Epithelial cell of esophagus (primary cell): Measurements from ENCODE around the gene NPAP1.
"Not testable (repeated sequence)": the region's sequence is repeated elsewhere in the genome, so short reads cannot be mapped to it uniquely, and the experiment has no call there.

ENCODE experiments used
- DNase-seq: peaks from one replicate; pipeline ENCODE4 v3.0.0; 2010; ENCODE audit warnings: low read depth
- H3K4me3 ChIP-seq: 2 replicates; pipeline ENCODE4 v1.5.1; 2011; ENCODE audit warnings: mild to moderate bottlenecking, low read length, control low read depth
- TF ChIP-seq, protein P1 (sequence below): IDR thresholded peaks from 2 replicates; pipeline ENCODE4 v1.5.1; 2011; ENCODE audit warnings: low read depth, mild to moderate bottlenecking, low read length, control low read depth, inconsistent platforms; ENCODE audit not compliant: insufficient read depth; ENCODE audit errors: missing control alignments

The NPAP1 gene

DNA sequence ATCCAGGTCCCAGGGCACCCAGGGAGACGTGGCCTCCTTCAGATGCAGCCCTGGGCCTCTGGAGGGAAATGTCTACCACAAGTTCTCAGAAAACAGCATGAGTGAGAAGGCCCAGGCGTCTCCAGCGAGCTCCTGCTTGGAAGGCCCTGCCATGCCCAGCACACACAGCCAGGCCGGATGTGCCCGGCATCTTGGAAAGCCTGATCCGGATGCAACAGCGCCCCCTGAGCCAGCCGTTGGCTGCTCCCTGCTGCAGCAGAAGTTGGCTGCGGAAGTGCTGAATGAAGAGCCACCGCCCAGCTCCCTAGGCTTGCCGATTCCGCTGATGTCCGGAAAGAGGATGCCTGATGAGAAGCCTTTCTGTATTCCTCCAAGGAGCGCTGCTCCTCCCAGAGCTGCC is 856 bp downstream of the NPAP1 start:
- no peak for DNase-seq
- no peak overlapping the region for H3K4me3 ChIP-seq
- TF ChIP-seq, protein P1, sequence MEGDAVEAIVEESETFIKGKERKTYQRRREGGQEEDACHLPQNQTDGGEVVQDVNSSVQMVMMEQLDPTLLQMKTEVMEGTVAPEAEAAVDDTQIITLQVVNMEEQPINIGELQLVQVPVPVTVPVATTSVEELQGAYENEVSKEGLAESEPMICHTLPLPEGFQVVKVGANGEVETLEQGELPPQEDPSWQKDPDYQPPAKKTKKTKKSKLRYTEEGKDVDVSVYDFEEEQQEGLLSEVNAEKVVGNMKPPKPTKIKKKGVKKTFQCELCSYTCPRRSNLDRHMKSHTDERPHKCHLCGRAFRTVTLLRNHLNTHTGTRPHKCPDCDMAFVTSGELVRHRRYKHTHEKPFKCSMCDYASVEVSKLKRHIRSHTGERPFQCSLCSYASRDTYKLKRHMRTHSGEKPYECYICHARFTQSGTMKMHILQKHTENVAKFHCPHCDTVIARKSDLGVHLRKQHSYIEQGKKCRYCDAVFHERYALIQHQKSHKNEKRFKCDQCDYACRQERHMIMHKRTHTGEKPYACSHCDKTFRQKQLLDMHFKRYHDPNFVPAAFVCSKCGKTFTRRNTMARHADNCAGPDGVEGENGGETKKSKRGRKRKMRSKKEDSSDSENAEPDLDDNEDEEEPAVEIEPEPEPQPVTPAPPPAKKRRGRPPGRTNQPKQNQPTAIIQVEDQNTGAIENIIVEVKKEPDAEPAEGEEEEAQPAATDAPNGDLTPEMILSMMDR, result no peak

DNA sequence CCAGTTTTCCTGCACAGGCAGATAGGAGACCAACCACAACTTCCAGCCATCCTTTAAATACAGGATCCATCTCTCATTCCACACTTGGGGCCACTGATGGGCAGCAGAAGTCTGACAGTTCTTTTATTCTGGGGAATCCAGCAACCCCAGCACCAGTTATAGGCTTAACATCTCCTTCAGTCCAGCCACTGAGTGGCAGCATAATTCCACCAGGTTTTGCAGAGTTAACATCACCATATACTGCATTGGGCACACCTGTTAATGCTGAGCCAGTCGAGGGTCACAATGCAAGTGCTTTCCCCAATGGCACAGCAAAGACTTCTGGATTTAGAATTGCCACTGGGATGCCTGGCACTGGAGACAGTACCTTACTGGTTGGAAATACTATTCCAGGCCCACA is 2.9 kb downstream of the NPAP1 start:
- peak; percentile 46 for DNase-seq
- TF ChIP-seq, protein P1, result peak; percentile 43

DNA sequence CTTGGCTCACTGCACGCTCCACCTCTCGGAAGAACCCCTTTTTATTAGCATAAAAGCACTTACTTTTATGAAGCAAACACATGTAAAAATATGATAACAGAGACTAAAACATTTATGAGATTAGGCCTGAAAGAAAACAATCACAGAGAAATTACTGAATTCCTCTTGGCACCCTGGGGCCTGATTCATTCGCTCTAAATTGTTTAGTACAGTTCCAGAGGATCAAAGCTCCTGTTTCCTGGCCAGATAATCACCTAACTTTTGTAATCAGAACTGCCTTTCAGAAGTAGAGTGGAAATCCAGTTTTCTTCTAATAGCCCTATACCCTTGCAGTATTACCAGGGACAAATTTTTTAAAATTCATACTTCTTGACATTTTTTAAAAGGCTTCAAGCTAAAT is 6.4 kb downstream of the NPAP1 start:
- H3K4me3 ChIP-seq, result no peak overlapping the region
- DNase-seq, result no peak
- TF ChIP-seq, protein P1, result no peak

More for the DNA sequence above, 2.9 kb downstream of the NPAP1 start:
- H3K4me3 ChIP-seq, result no peak overlapping the region

DNA sequence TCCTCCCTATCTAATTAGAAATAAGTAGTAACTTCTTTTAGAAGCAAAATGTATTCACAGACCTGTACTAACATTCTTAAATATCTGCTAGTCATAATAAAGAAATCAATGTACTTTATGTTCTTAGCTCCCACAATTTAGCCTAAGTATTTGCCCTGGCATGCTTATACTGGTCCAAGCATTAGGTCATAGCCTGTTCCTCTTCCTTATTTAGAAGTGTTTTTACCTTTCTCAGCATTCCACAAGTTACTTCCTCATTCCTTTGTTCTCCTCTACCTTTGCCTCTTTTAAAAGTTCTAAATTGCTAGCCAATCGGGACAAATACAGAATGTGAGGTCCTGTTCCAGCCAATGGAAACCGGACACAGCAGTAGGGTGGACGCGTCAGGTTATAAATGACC is 7.3 kb downstream of the NPAP1 start:
- DNase-seq, result peak; percentile 52
- not testable (repeated sequence) for H3K4me3 ChIP-seq

DNA sequence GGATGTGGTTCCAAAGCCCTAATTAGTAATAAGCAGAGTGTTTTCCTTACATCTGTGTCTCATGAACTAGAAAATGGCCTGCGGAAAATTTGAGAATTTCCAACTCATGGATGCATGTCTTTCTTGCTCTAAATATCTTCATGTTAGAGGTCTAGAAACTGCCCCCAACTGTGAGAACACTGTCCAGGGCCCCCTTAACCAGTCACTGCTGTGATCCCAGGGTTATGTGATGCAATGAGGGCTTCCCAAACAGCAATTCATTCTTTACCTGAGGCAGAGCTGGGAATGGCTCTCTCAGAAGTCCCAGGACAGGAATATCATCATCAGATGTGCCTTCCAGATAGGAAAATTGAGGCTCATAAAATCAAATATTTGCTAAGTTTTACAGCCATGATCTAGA is 8.2 kb downstream of the NPAP1 start:
- no peak overlapping the region for H3K4me3 ChIP-seq
- no peak for DNase-seq
- TF ChIP-seq, protein P1, result no peak

DNA sequence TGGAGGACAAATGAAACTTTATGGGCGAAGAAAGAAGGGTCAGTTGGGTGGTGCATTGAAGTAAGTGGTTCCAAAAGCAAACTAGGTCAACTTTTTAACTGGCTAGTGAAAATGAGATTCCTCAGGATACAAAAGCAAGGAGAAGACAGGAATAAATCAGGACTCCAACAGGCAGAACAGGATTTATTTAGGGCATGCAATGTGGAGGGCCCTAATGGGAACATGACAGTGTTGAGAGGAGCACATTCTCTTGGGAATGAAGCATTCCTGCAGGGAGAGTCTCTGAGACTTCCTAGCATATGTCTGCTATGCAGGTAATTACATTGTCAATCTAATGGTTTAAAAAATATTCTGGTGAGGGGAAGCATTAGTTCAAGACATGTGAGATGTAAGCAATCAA is 8.7 kb downstream of the NPAP1 start:
- no peak for DNase-seq
- TF ChIP-seq, protein P1, result no peak
- H3K4me3 ChIP-seq, result no peak overlapping the region

DNA sequence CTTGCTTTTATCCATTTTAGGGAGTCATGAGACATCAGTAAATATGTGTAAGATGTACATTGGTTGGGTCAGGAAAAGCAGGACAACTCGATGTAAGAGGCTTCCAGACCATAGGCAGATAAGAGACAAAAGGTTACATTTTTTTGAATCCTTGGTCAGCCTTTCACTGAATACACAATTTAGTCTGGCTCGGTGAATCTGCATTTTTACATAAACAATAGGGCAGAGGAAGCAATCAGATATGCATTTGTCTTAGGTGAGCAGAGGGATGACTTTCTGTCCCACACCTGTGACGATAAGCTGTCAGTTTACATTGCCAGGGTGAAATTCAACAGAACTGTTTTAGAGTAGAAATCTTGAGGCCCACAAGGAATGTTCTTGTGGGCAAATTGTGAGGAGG is 20.6 kb downstream of the NPAP1 start:
- no peak for DNase-seq
- TF ChIP-seq, protein P1, result no peak
- no peak overlapping the region for H3K4me3 ChIP-seq

DNA sequence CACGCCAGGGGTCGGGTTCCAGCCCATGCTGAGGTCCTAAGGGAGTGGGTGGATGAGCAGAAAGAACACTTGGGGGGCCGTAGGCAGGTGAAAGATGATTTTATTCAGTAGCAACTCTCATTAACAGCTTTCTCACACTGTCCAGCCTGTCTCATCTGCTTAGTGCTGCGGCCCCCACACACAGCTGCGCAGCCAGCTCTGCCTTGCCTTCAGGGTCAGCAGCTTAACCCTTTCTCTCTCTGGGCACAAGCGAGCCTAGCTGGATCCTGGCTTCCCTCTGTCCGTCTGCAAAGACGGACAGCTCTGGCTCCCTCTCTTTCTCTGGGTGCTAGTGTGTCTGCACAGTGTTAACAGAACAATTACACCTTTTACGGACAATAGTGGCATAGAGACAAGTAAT is 21.3 kb downstream of the NPAP1 start:
- TF ChIP-seq, protein P1, result no peak
- DNase-seq, result no peak
- H3K4me3 ChIP-seq, result no peak overlapping the region
